HCT116 (cell line): ENCODE data around the gene CASK. TPM values are rescaled to one million over a fixed set of nuclear protein-coding genes. Genes with fewer than 3 reads are reported as not detected.

Experiments used
- ATAC-seq: fragments of 200-7000 bp; cut with Tn5 transposase; 2 replicates; pipeline ENCODE4 v1.9.1; 2020; ENCODE audit warnings: mild to moderate bottlenecking, moderate library complexity
- BruUV-seq: library from RNA; stranded (reverse); fragments of 400-500 nt; replicated peaks from 2 replicates; lab custom pipeline; 2021; lab: Mats Ljungman, UMichigan
- CTCF ChIA-PET: fragments of 300-600 bp; sonication (Branson Sonifier 250); formaldehyde crosslinking; loops from one replicate; lab custom pipeline; 2021; ENCODE audit warnings: antibody characterized with exemption; lab: Charles Lee
- POLR2A ChIA-PET: fragments of 300-600, 350-600 bp; sonication (Branson Sonifier 250); formaldehyde crosslinking; loops from one replicate; lab custom pipeline; 2021; ENCODE audit warnings: antibody characterized with exemption; lab: Charles Lee
- RAD21 ChIA-PET, 2 experiments: fragments of 300-600 bp; sonication (Branson Sonifier 250); formaldehyde crosslinking; loops; one replicate each; lab custom pipeline; 2023; ENCODE audit warnings: low total read pairs in 2 of 2; ENCODE audit not compliant: uncharacterized antibody in 2 of 2, unreplicated experiment in 2 of 2, low non-redundant PET in 1 of 2; lab: Charles Lee
- DNase-seq: peaks from one replicate; pipeline ENCODE4 v3.0.0-alpha.2; 2010; ENCODE audit warnings: low read depth, low spot score
- H2AFZ ChIP-seq: fragments of 200-600 bp; shearing (Covaris generic), sonication (generic); 2 replicates; pipeline ENCODE4 v1.6.1; 2017; ENCODE audit warnings: low read depth, mixed run types, mixed read lengths, antibody characterized with exemption, low read length; ENCODE audit not compliant: poor library complexity, severe bottlenecking
- H3K27ac ChIP-seq: 2 replicates; pipeline ENCODE4 v1.5.1; 2012; ENCODE audit warnings: low read depth, low read length
- H3K27me3 ChIP-seq: fragments of 200-600 bp; sonication (generic); 2 replicates; pipeline ENCODE4 v1.6.1; 2016; ENCODE audit warnings: mixed run types, low read length, mixed read lengths; ENCODE audit not compliant: insufficient read depth
- H3K36me3 ChIP-seq, 2 experiments: fragments of 200-500 bp in 1 of 2; fragments of 200-600 bp in 1 of 2; sonication (Bioruptor generic) in 1 of 2; sonication (generic) in 1 of 2; 2 replicates each; pipeline versions ENCODE4 v1.5.1 to v1.6.1; 2014 to 2016; ENCODE audit warnings: low read length in 2 of 2, inconsistent platforms in 1 of 2, mixed read lengths in 1 of 2, mixed run types in 1 of 2; ENCODE audit not compliant: insufficient read depth in 2 of 2, control insufficient read depth in 1 of 2
- H3K4me1 ChIP-seq, 2 experiments: fragments of 200-600 bp in 1 of 2; sonication (generic) in 1 of 2; 2 replicates each; pipeline versions ENCODE4 v1.5.1 to v1.6.1; 2012 to 2017; ENCODE audit warnings: low read length in 2 of 2, inconsistent platforms in 1 of 2, mild to moderate bottlenecking in 1 of 2, mixed read lengths in 1 of 2, mixed run types in 1 of 2, moderate library complexity in 1 of 2; ENCODE audit not compliant: insufficient read depth in 2 of 2, control insufficient read depth in 1 of 2
- H3K4me2 ChIP-seq: fragments of 200-600 bp; sonication (generic); 2 replicates; pipeline ENCODE4 v1.6.1; 2017; ENCODE audit warnings: mixed run types, low read length, mixed read lengths
- H3K4me3 ChIP-seq, 2 experiments: fragments of 200-600 bp in 1 of 2; sonication (generic) in 1 of 2; replicated peaks in 1 of 2; 2 replicates each; pipeline ENCODE4 v1.5.1; 2011 to 2016; ENCODE audit warnings: low read length in 2 of 2, control low read depth in 1 of 2, low read depth in 1 of 2, mild to moderate bottlenecking in 1 of 2, mixed read lengths in 1 of 2, mixed run types in 1 of 2
- H3K79me2 ChIP-seq: fragments of 200-600 bp; sonication (generic); 2 replicates; pipeline ENCODE4 v1.6.1; 2017; ENCODE audit warnings: mild to moderate bottlenecking, mixed run types, low read length, moderate library complexity, mixed read lengths; ENCODE audit not compliant: insufficient read depth
- H3K9ac ChIP-seq: fragments of 200-600 bp; sonication (generic); 2 replicates; pipeline ENCODE4 v1.6.1; 2016; ENCODE audit warnings: low read length, mixed read lengths
- H3K9me2 ChIP-seq: fragments of 200-600 bp; sonication (generic), shearing (Covaris generic); 2 replicates; pipeline ENCODE4 v1.6.1; 2017; ENCODE audit warnings: mixed run types, mild to moderate bottlenecking, moderate library complexity; ENCODE audit not compliant: insufficient read depth
- H3K9me3 ChIP-seq, 2 experiments: fragments of 200-500 bp in 1 of 2; fragments of 200-600 bp in 1 of 2; sonication (Bioruptor generic) in 1 of 2; sonication (generic) in 1 of 2; 2 replicates each; pipeline ENCODE4 v1.6.1; 2014 to 2017; ENCODE audit warnings: low read length in 2 of 2, mixed read lengths in 2 of 2, inconsistent platforms in 1 of 2, low read depth in 1 of 2, mild to moderate bottlenecking in 1 of 2, mixed run types in 1 of 2, moderate library complexity in 1 of 2; ENCODE audit not compliant: control insufficient read depth in 1 of 2, insufficient read depth in 1 of 2
- H4K20me1 ChIP-seq: fragments of 200-600 bp; sonication (generic), shearing (Covaris generic); 2 replicates; pipeline ENCODE4 v1.6.1; 2017; ENCODE audit warnings: mixed run types, mild to moderate bottlenecking, moderate library complexity; ENCODE audit not compliant: insufficient read depth
- MAX ChIP-seq: IDR thresholded peaks from 2 replicates; pipeline ENCODE4 v1.6.1; 2012
- SP1 ChIP-seq: IDR thresholded peaks from 2 replicates; pipeline ENCODE4 v1.6.1; 2012; ENCODE audit warnings: low read depth
- SRF ChIP-seq: IDR thresholded peaks from 2 replicates; pipeline ENCODE4 v1.6.1; 2012; ENCODE audit warnings: low read depth
- ZBTB33 ChIP-seq: IDR thresholded peaks from 2 replicates; pipeline ENCODE4 v1.6.1; 2011; ENCODE audit warnings: mild to moderate bottlenecking, low read length, moderate library complexity; ENCODE audit not compliant: insufficient replicate concordance; ENCODE audit errors: extremely low read depth
- intact Hi-C: fragments of 100-400 bp; cut with micrococcal nuclease; formaldehyde crosslinking; loops from 2 replicates; pipeline ENCODE4 v1.10.0; 2022
- total RNA-seq: library from RNA; stranded (reverse); gene quantifications from one replicate; pipeline ENCODE4 v1.2.1, GENCODE V29; 2021; ENCODE audit not compliant: unreplicated experiment

The CASK gene
- total RNA-seq, 1 experiment from 2014 or later: 39.0 TPM

GRCh38 chrX:41705680-41706374 lies 217.5 kb downstream of the CASK start (continued):
- TF ChIP-seq ZBTB33 (no peak), SP1 (no peak)
- TF ChIP-seq, all 23 proteins: peak for 0

- ChIA-PET RAD21 (no interaction called here), CTCF (no interaction called here), POLR2A (no interaction called here)
- BruUV-seq: no TSS peak
- no peak overlapping the region for H2AFZ ChIP-seq
- no peaks in the 10 kb centered on the region for H3K9me2 ChIP-seq
- intact Hi-C loops: no loop called here
- H3K27me3 ChIP-seq: no peaks in the 10 kb centered on the region
- no peak overlapping the region for H3K9ac ChIP-seq
- TF ChIP-seq SRF (no peak), MAX (no peak)
- H4K20me1 ChIP-seq: no peaks in the 10 kb centered on the region
- ATAC-seq: no peak
- H3K4me2 ChIP-seq: no peak overlapping the region
- no peaks in the 10 kb centered on the region for H3K4me1 ChIP-seq
- no peak overlapping the region for H3K27ac ChIP-seq
- no peak overlapping the region for H3K4me3 ChIP-seq
- H3K79me2 ChIP-seq: no peaks in the 10 kb centered on the region
- H3K9me3 ChIP-seq: no peaks in the 10 kb centered on the region
- no peaks in the 10 kb centered on the region for H3K36me3 ChIP-seq
- DNase-seq: no peak
Observed at GRCh38 chrX:41705042-41705441, 218.3 kb downstream of the CASK start.
